GM12892 (cell line): ENCODE measurements around the gene FIGNL2.

ENCODE experiments used
- POLR2AphosphoS5 ChIP-seq: IDR thresholded peaks from 2 replicates; pipeline ENCODE4 v1.6.1; 2011; ENCODE audit warnings: low read depth, low read length, control low read depth
- TAF1 ChIP-seq: IDR thresholded peaks from 2 replicates; pipeline ENCODE4 v1.6.1; 2011; ENCODE audit warnings: low read depth, mild to moderate bottlenecking, control low read depth, low read length, borderline replicate concordance

GRCh38 chr12:51840966-51841365, 7.6 kb downstream of the FIGNL2 start:
- TF ChIP-seq TAF1 = no peak
- no peak for TF ChIP-seq POLR2AphosphoS5
